Posterior vena cava (tissue), 2 donors: ENCODE results near the gene BICD1. TPM values are rescaled to one million over a fixed set of nuclear protein-coding genes. Genes with fewer than 3 reads are reported as not detected.

Source experiments
- DNase-seq: peaks from one replicate; pipeline ENCODE4 v3.0.0-alpha.2; 2020; ENCODE audit warnings: low spot score
- intact Hi-C, 2 donors: fragments of 100-400 bp; cut with DNase I; formaldehyde crosslinking; loops; one replicate each; pipeline versions ENCODE4 v1.14.1 to v1.14.2; 2022 to 2023
- total RNA-seq, 2 donors: library from RNA; stranded (reverse); fragmentation: NEBNext Ultra II Directional; extraction: Animal tissue kit (Norgen Biotek cat#: 25700); gene quantifications; one replicate each; pipeline ENCODE4 v1.2.1, GENCODE V29; 2021
- donor health status: DM: yes; HTN: yes; CAD: no.
- donor health status: DM: yes; HTN: yes; CAD: no.

BICD1 gene
- total RNA-seq, 2 donors from 2014 or later, result 24.1 to 34.6 TPM

- no peak for DNase-seq
- intact Hi-C loops, result no loop called here
Measured at GRCh38 chr12:32134101-32134888, 27.6 kb downstream of the BICD1 start.

- DNase-seq, result no peak
- intact Hi-C loops, result no loop called here
Measured at GRCh38 chr12:32135967-32136366, 29.3 kb downstream of the BICD1 start.

- intact Hi-C loops, result no loop called here
- DNase-seq, result no peak
Measured at GRCh38 chr12:32136404-32136803, 29.8 kb downstream of the BICD1 start.

GRCh38 chr12:32139064-32139421 is 32.4 kb downstream of the BICD1 start:
- intact Hi-C loops, result no loop called here
- no peak for DNase-seq

- no peak for DNase-seq
- intact Hi-C loops, result loop anchor here in 1 of 2 donors (5.0 kb wide), 1 partner anchor 406 kb away; no protein-coding TSS in a partner anchor
Measured at GRCh38 chr12:32140877-32141276, 34.2 kb downstream of the BICD1 start.

- no peak for DNase-seq
- intact Hi-C loops, result no loop called here
Measured at GRCh38 chr12:32145096-32145495, 38.4 kb downstream of the BICD1 start.

- intact Hi-C loops, result no loop called here
- no peak for DNase-seq
Measured at GRCh38 chr12:32146074-32146873, 39.6 kb downstream of the BICD1 start.

- DNase-seq, result no peak
- intact Hi-C loops, result no loop called here
Measured at GRCh38 chr12:32148372-32148771, 41.7 kb downstream of the BICD1 start.

GRCh38 chr12:32149489-32149888 is 42.8 kb downstream of the BICD1 start:
- intact Hi-C loops, result no loop called here
- no peak for DNase-seq

GRCh38 chr12:32151086-32151485 is 44.4 kb downstream of the BICD1 start:
- intact Hi-C loops, result loop anchor here in 1 of 2 donors (5.0 kb wide), 1 partner anchor 136 kb away; no protein-coding TSS in a partner anchor
- DNase-seq, result no peak

GRCh38 chr12:32151552-32151951 is 44.9 kb downstream of the BICD1 start:
- DNase-seq, result no peak
- intact Hi-C loops, result loop anchor here in 1 of 2 donors (5.0 kb wide), 1 partner anchor 136 kb away; no protein-coding TSS in a partner anchor

GRCh38 chr12:32155041-32155440 is 48.4 kb downstream of the BICD1 start:
- intact Hi-C loops, result no loop called here
- DNase-seq, result no peak

- intact Hi-C loops, result no loop called here
- DNase-seq, result no peak
Measured at GRCh38 chr12:32155961-32156529, 49.4 kb downstream of the BICD1 start.

- DNase-seq, result no peak
- intact Hi-C loops, result no loop called here
Measured at GRCh38 chr12:32158525-32158924, 51.9 kb downstream of the BICD1 start.

GRCh38 chr12:32159381-32159780 is 52.7 kb downstream of the BICD1 start:
- intact Hi-C loops, result no loop called here
- no peak for DNase-seq

GRCh38 chr12:32159925-32160324 is 53.3 kb downstream of the BICD1 start:
- intact Hi-C loops, result no loop called here
- no peak for DNase-seq

- intact Hi-C loops, result no loop called here
- DNase-seq, result no peak
Measured at GRCh38 chr12:32161058-32161457, 54.4 kb downstream of the BICD1 start.

GRCh38 chr12:32163596-32163995 is 56.9 kb downstream of the BICD1 start:
- intact Hi-C loops, result no loop called here
- DNase-seq, result no peak

- no peak for DNase-seq
- intact Hi-C loops, result no loop called here
Measured at GRCh38 chr12:32166510-32166909, 59.9 kb downstream of the BICD1 start.

- intact Hi-C loops, result no loop called here
- DNase-seq, result no peak
Measured at GRCh38 chr12:32170437-32170998, 63.9 kb downstream of the BICD1 start.
